RWPE2 (cell line): ENCODE data around the gene NFKB1.

Experiments
- ATAC-seq: fragments of 200-7000 bp; cut with Tn5 transposase; 3 replicates; pipeline ENCODE4 v1.9.1; 2021; ENCODE audit warnings: low read depth
- DNase-seq: peaks from one replicate; pipeline ENCODE4 v3.0.0-alpha.2; 2020; ENCODE audit warnings: low spot score
- H3K27ac ChIP-seq: fragments of 450-650 bp; 2 replicates; pipeline ENCODE4 v1.5.1; 2017; ENCODE audit warnings: mild to moderate bottlenecking; ENCODE audit not compliant: poor library complexity, severe bottlenecking
- H3K27me3 ChIP-seq: fragments of 250-450 bp; sonication (Bioruptor Pico); 2 replicates; pipeline ENCODE4 v1.5.1; 2021; ENCODE audit warnings: mild to moderate bottlenecking, moderate library complexity; ENCODE audit not compliant: insufficient read depth, poor library complexity, severe bottlenecking
- H3K36me3 ChIP-seq: fragments of 250-450 bp; sonication (Bioruptor Pico); 2 replicates; pipeline ENCODE4 v1.5.1; 2020; ENCODE audit warnings: low read depth, mild to moderate bottlenecking, moderate library complexity
- H3K4me1 ChIP-seq: fragments of 250-450 bp; sonication (Bioruptor Pico); 2 replicates; pipeline ENCODE4 v1.5.1; 2021; ENCODE audit warnings: mild to moderate bottlenecking, moderate library complexity; ENCODE audit not compliant: insufficient read depth, poor library complexity, severe bottlenecking
- H3K4me3 ChIP-seq: fragments of 250-450 bp; sonication (Bioruptor Pico); 2 replicates; pipeline ENCODE4 v1.5.1; 2021; ENCODE audit warnings: mild to moderate bottlenecking, moderate library complexity; ENCODE audit not compliant: severe bottlenecking
- H3K9me3 ChIP-seq: fragments of 250-450 bp; sonication (Bioruptor Pico); 2 replicates; pipeline ENCODE4 v1.5.1; 2021; ENCODE audit warnings: mild to moderate bottlenecking, moderate library complexity; ENCODE audit not compliant: severe bottlenecking
- TF ChIP-seq, protein P1 (sequence below): fragments of 450-650 bp; IDR thresholded peaks from one replicate; pipeline ENCODE4 v1.5.1; 2017; ENCODE audit warnings: mild to moderate bottlenecking, moderate library complexity; ENCODE audit not compliant: poor library complexity, severe bottlenecking

The NFKB1 gene

DNA sequence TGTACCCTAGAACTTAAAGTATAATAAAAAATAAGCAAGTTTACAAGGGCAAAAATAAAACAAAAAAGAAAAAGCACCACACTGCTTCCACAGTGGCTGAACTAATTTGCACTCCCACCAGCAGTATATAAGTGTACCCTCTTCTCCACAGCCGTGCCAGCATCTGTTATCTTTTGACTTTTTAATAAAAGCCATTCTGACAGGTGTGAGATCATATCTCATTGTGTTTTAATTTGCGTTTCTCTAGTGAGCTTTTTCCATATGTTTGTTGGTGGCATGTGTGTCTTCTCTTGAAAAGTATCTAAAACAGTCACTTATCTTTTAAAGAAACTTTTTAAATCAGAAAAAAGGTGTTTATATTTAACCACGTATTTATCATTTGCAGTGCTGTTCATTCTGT lies 71.3 kb downstream of the NFKB1 start:
- H3K27ac ChIP-seq, result no peak overlapping the region
- no peak for ATAC-seq
- peaks cover 28% of the 10 kb centered on the region for H3K36me3 ChIP-seq
- no peaks in the 10 kb centered on the region for H3K27me3 ChIP-seq
- H3K4me3 ChIP-seq, result no peak overlapping the region
- TF ChIP-seq, protein P1, sequence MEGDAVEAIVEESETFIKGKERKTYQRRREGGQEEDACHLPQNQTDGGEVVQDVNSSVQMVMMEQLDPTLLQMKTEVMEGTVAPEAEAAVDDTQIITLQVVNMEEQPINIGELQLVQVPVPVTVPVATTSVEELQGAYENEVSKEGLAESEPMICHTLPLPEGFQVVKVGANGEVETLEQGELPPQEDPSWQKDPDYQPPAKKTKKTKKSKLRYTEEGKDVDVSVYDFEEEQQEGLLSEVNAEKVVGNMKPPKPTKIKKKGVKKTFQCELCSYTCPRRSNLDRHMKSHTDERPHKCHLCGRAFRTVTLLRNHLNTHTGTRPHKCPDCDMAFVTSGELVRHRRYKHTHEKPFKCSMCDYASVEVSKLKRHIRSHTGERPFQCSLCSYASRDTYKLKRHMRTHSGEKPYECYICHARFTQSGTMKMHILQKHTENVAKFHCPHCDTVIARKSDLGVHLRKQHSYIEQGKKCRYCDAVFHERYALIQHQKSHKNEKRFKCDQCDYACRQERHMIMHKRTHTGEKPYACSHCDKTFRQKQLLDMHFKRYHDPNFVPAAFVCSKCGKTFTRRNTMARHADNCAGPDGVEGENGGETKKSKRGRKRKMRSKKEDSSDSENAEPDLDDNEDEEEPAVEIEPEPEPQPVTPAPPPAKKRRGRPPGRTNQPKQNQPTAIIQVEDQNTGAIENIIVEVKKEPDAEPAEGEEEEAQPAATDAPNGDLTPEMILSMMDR, result no peak
- peaks cover 32% of the 10 kb centered on the region for H3K4me1 ChIP-seq
- no peak for DNase-seq
- H3K9me3 ChIP-seq, result peaks cover 4% of the 10 kb centered on the region

DNA sequence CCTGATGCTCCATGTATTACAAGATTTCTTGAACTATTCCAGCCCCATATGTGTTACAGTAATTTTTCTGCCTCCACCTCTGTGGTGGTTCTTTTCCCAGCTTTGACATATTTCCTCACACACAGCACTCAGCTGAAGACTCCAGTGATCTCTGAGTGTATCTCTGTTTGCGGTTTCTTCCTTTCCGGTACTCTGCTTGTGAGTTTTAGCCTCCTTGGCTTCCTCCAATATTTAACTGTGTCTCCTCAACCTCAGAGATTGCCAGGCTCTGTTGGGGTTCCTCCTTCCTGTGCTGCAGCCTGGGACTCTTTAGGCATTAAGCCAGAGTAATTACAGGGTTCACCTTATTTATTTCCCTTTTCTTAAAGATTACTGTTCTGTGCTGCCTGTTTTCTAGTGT lies 73.2 kb downstream of the NFKB1 start:
- DNase-seq (no peak), ATAC-seq (no peak)
- no peak overlapping the region for H3K4me3 ChIP-seq
- H3K27ac ChIP-seq, result no peak overlapping the region
- TF ChIP-seq, protein P1, result no peak
- peaks cover 39% of the 10 kb centered on the region for H3K36me3 ChIP-seq
- H3K27me3 ChIP-seq, result no peaks in the 10 kb centered on the region
- peaks cover 24% of the 10 kb centered on the region for H3K4me1 ChIP-seq
- H3K9me3 ChIP-seq, result peaks cover 4% of the 10 kb centered on the region

DNA sequence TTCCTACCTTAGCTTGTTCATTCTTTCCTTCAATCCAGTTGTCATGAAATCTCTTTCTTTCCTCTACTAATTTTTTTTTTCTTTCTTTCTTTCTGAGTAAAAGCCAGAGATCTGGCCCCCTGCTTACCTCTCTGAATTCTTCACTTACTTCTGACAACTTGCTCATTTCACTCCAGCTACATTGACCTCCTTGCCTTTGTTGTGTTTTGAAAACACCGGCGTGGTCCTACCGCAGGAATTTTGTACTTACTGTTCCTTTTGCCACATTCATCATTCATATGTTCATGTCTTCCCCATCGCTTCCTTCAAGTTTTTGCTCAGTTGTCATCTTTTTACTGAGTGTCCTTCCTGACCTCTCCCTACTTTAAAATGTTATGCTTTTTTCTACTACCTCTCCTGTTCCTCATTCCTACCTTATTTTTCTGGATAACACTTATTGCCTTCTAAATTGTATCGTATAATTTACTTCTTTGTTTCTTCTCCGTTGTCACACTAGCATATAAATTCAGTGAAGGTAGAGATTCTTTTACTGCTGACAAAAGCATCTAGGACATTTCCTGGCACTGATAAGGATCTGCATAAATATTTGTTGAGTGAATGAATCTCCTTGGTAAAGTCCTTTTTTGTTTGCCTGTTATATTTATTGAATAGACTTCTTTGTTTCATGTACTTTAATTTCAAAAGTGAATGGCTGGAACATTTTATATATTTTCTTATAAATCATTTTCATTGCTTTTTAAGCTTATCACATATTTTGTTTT lies 74.4 kb downstream of the NFKB1 start:
- H3K27me3 ChIP-seq, result no peaks in the 10 kb centered on the region
- peak overlapping the region; percentile 30 for H3K27ac ChIP-seq
- TF ChIP-seq, protein P1, result no peak
- ATAC-seq, result peak; percentile 25; the same call in 1 of the 3 replicates
- no peaks in the 10 kb centered on the region for H3K9me3 ChIP-seq
- no peak for DNase-seq
- H3K36me3 ChIP-seq, result peaks cover 37% of the 10 kb centered on the region
- H3K4me3 ChIP-seq, result no peak overlapping the region
- H3K4me1 ChIP-seq, result peaks cover 19% of the 10 kb centered on the region

DNA sequence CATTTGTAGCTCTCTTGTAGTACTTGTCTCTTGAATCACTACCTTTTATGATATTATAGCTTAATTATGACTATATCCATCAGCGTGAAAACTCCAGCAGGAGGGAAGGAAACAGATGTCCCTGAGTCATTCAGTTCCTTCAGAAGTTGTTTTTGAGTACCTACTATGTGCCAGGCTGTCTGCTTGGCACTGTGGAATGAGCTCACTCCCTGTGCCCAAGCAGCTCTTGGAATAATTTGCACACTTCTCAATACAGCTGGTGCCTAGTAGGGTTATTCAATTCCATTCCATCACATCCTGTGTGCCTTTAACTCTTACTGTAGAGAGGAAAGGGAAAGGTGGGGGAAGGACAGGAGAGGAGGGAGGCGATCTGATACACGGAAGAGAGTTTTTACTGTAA lies 77.1 kb downstream of the NFKB1 start:
- Histone ChIP-seq H3K36me3 (peaks cover 60% of the 10 kb centered on the region), H3K4me1 (peaks cover 19% of the 10 kb centered on the region), H3K4me3 (no peak overlapping the region), H3K9me3 (no peaks in the 10 kb centered on the region), H3K27me3 (no peaks in the 10 kb centered on the region), H3K27ac (no peak overlapping the region)
- DNase-seq, result no peak
- ATAC-seq, result no peak
- TF ChIP-seq, protein P1, result no peak

DNA sequence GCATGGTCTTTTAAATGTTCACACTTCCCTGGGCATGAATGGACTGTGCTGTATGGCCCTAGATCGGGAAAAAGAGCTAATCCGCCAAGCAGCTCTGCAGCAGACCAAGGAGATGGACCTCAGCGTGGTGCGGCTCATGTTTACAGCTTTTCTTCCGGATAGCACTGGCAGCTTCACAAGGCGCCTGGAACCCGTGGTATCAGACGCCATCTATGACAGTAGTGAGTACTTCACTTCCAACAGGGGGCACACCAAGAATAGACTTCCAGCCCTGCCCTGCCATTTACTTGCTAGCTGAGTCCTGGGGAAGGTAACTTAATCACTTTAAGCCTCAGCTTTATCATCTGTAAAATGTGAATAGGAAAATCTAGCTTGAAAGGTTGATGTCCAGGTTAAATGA lies 77.7 kb downstream of the NFKB1 start:
- Histone ChIP-seq H3K4me1 (peaks cover 19% of the 10 kb centered on the region), H3K27ac (no peak overlapping the region), H3K36me3 (peaks cover 62% of the 10 kb centered on the region), H3K9me3 (no peaks in the 10 kb centered on the region), H3K4me3 (no peak overlapping the region), H3K27me3 (no peaks in the 10 kb centered on the region)
- no peak for DNase-seq
- ATAC-seq, result no peak
- TF ChIP-seq, protein P1, result no peak
